ENCODE measurements around the gene NPY. TPM values are rescaled to one million over a fixed set of nuclear protein-coding genes. Genes with fewer than 3 reads are reported as not detected.

Gene NPY
- total RNA-seq, 1 donor: not detected

DNA sequence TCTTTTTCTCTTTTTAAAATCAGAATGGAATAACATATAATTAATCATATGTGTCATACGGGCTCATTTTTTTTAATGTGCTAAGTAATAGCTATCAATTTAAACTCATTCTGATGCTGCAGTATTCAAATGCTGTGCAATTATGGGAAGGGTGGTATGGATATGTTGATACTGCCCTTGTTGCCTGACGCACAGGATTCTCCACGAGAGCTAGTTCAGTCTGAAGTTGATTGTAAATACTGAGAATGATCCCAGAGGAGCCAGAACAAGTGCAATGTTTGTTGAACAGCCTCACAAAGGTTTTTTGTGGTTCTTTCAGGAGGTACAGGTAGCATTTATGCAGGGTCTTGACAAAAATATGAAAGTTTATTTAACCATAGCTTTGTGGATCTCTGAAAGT lies 13.4 kb downstream of the NPY start:
- Histone ChIP-seq H3K9me3 (ENCODE audit: low read depth, low read length) (no peaks in the 10 kb centered on the region), H3K4me3 (ENCODE audit: low read length) (no peak overlapping the region), H3K4me1 (ENCODE audit: insufficient read depth, low read length) (no peaks in the 10 kb centered on the region), H3K27me3 (ENCODE audit: insufficient read depth, low read length) (no peaks in the 10 kb centered on the region)

DNA sequence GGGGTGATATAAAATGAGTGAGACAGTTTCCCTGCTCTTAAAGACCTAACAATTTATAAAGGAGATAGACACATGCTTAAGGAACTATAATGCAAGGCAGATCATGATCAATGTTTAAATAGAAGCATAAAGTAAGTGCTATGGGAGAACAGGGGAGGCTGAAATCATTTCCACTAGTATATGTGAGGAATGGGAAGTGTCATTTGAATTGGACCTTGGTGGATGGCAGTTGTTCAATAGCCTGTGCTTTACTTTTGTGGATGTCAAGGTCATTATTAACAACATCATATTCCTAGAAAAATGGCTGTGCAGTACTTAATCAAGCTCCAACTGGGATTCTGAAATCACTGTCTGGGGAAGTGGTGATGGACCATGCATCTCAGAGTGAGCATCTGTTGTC lies 14.7 kb downstream of the NPY start:
- Histone ChIP-seq H3K27me3 (ENCODE audit: insufficient read depth, low read length) (no peaks in the 10 kb centered on the region), H3K4me3 (ENCODE audit: low read length) (no peak overlapping the region), H3K4me1 (ENCODE audit: insufficient read depth, low read length) (no peaks in the 10 kb centered on the region), H3K9me3 (ENCODE audit: low read depth, low read length) (no peaks in the 10 kb centered on the region)

DNA sequence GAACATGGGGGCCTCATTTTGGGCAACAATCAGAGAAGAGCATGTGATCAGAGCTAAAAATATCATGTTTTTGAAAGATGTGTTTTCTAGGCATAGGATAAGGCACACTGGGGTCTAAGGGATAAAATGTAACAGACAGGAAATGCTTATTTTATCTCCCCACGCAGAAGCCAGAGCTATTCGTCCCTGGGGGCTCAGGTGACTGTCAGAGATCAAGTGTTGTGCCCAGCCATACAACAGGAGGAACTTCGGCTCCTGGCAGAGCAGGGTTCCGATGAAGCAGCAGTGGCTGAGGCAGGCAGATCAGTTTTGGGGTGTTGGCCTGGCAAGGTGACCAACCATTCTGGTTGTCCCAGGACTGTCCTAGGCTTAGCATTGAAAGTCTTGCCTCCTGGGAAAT lies 15.2 kb downstream of the NPY start:
- no peak overlapping the region for H3K4me3 ChIP-seq (ENCODE audit: low read length)
- no peaks in the 10 kb centered on the region for H3K9me3 ChIP-seq (ENCODE audit: low read depth, low read length)
- H3K4me1 ChIP-seq (ENCODE audit: insufficient read depth, low read length): no peaks in the 10 kb centered on the region
- H3K27me3 ChIP-seq (ENCODE audit: insufficient read depth, low read length): no peaks in the 10 kb centered on the region

DNA sequence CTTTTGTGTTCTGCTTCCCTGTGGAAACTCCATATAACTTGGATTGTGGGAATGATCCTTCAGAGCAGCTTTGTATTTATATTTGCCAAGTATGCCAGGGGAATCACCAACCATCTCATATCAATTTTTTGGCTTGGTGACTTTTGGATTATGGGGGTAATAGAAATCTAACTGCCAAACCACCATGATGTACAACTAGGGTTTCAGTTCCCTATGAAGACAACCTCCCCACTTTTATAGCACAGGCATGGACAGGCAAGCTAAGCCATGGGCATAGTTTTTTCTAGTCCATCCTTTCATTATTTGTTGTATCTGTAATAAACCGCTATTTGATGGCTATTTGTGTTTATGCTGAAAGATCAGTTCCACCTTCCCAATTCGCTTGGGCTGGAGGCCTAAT lies 17.7 kb downstream of the NPY start:
- H3K27me3 ChIP-seq (ENCODE audit: insufficient read depth, low read length): no peaks in the 10 kb centered on the region
- no peak overlapping the region for H3K4me3 ChIP-seq (ENCODE audit: low read length)
- H3K4me1 ChIP-seq (ENCODE audit: insufficient read depth, low read length): no peaks in the 10 kb centered on the region
- H3K9me3 ChIP-seq (ENCODE audit: low read depth, low read length): no peaks in the 10 kb centered on the region

DNA sequence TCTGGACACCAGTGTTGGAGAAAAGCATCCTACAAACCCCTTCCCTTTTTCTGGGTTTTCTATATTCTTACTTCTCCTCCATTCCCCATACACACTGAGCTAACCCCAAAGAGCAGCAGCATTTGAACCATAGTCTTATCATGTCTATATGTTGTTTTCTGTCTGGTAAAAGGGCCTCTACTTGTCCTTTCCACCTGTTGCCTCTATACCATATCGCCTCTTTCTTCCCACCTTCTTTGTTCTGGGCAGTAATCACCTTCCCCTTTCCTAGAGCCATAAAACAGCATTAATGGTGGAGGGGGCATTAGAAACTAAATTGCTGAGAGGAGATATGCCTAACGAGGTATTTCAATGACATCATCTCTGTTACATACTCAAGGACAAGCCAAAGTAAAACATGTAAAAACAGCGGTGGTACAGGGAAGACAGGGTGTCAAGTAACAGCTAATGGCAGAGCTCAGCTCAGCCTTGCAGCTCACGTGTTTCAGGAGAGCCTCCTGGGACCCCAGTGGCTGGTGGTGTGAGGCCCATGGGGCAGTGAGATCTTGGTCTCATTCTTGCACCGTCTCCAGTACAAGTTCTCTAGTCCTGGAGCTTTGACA lies 20.6 kb downstream of the NPY start:
- no peaks in the 10 kb centered on the region for H3K4me1 ChIP-seq (ENCODE audit: insufficient read depth, low read length)
- no peaks in the 10 kb centered on the region for H3K27me3 ChIP-seq (ENCODE audit: insufficient read depth, low read length)
- H3K4me3 ChIP-seq (ENCODE audit: low read length): no peak overlapping the region
- no peaks in the 10 kb centered on the region for H3K9me3 ChIP-seq (ENCODE audit: low read depth, low read length)

DNA sequence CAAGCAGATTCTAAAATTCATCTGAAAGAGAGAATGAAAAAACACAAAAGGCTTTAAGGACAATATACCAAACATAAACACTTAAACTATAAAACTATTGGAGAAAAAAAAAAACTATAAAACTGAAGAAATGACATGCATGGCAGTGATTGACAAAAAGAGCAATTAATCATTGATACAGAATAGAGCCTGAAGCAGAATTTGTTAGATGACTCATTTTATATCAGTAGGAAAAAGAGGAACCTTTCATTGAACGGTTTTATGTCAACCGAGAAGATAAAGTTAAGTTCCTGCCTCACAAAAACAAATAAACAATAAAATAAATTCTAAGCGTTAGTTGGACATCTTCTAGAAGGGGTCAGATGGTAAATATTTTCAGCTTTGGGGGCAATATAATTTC lies 23.3 kb downstream of the NPY start:
- H3K4me3 ChIP-seq (ENCODE audit: low read length): no peak overlapping the region
- no peaks in the 10 kb centered on the region for H3K4me1 ChIP-seq (ENCODE audit: insufficient read depth, low read length)
- no peaks in the 10 kb centered on the region for H3K9me3 ChIP-seq (ENCODE audit: low read depth, low read length)
- H3K27me3 ChIP-seq (ENCODE audit: insufficient read depth, low read length): no peaks in the 10 kb centered on the region

DNA sequence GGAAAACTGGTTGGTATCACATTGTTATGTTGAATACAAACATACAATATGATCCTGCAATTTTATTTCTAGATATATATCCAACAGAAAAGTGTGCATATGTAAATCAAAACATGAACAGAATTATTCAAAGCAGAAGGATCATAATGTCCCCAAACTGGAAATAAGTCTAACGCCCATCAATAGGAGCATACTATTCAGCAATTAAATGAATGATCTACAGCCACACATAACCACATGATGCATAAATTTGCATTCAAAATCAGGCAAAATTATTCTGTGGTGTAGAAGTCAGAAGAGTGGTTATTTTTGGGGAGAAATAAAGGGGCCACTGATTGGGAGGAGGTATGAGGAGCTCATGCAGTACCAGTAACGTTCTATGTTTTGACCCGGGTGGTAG lies 28.6 kb downstream of the NPY start:
- Histone ChIP-seq H3K4me1 (ENCODE audit: insufficient read depth, low read length) (no peaks in the 10 kb centered on the region), H3K9me3 (ENCODE audit: low read depth, low read length) (no peaks in the 10 kb centered on the region), H3K4me3 (ENCODE audit: low read length) (no peak overlapping the region), H3K27me3 (ENCODE audit: insufficient read depth, low read length) (no peaks in the 10 kb centered on the region)

DNA sequence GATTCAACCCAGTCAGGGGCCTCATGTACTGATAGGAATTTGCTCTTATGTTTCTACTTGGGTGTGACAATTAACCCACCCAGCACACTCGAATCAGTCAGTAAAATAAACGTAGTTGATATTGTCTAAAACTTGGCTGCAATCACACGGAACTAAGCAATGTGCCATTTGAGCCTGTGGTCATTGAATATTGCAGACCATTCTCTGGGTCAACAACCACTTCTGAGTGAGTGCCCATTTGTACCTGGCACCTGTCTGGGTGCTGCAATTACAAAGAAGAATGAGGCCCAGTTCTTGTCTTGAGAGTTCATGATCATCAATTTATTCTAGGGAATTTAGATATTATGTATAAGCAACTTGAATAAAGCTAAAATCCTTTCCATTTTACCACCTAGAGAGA lies 29.8 kb downstream of the NPY start:
- Histone ChIP-seq H3K9me3 (ENCODE audit: low read depth, low read length) (no peaks in the 10 kb centered on the region), H3K4me1 (ENCODE audit: insufficient read depth, low read length) (no peaks in the 10 kb centered on the region), H3K27me3 (ENCODE audit: insufficient read depth, low read length) (no peaks in the 10 kb centered on the region), H3K4me3 (ENCODE audit: low read length) (no peak overlapping the region)

DNA sequence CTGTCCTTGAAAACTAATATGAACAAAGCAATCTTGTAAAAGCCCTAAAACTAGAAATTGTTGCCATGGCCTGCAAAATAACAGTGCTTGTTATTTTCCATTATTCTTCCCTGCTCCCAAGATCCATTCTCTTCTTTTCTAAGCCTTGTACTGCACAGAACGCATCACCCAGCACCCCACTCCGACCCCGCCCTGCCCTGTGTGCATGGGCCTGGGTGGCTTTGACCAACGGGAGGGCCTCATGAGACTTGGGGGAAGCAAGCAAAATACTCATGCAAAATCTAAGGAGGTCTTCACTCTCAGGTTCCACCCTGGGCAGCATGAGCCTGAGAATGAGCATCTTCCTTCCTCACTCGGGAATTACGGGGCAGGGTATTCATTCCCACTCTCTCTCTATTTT lies 32.4 kb downstream of the NPY start:
- Histone ChIP-seq H3K9me3 (ENCODE audit: low read depth, low read length) (no peaks in the 10 kb centered on the region), H3K27me3 (ENCODE audit: insufficient read depth, low read length) (no peaks in the 10 kb centered on the region), H3K4me3 (ENCODE audit: low read length) (no peak overlapping the region), H3K4me1 (ENCODE audit: insufficient read depth, low read length) (no peaks in the 10 kb centered on the region)

DNA sequence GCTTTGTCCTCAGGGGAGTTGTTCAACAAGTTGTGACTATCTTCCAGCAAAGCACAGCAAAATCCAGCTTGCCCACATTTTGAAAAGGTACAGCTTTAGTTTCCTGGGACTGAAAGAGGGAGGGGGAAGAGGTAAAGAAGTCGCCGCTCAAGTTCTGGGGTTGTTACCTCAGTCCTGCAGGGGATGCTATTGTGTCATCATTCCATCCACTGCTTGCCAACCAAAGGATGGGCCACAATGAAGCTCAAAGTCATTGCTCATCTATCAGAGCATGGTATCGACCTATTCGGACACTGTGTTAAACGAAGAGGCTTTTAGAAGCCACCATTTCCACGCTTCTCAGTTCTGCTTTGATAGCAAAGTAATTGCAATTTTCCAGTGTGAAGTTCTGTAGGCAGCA lies 34.3 kb downstream of the NPY start:
- H3K27me3 ChIP-seq (ENCODE audit: insufficient read depth, low read length): no peaks in the 10 kb centered on the region
- no peaks in the 10 kb centered on the region for H3K4me1 ChIP-seq (ENCODE audit: insufficient read depth, low read length)
- H3K4me3 ChIP-seq (ENCODE audit: low read length): no peak overlapping the region
- H3K9me3 ChIP-seq (ENCODE audit: low read depth, low read length): no peaks in the 10 kb centered on the region

DNA sequence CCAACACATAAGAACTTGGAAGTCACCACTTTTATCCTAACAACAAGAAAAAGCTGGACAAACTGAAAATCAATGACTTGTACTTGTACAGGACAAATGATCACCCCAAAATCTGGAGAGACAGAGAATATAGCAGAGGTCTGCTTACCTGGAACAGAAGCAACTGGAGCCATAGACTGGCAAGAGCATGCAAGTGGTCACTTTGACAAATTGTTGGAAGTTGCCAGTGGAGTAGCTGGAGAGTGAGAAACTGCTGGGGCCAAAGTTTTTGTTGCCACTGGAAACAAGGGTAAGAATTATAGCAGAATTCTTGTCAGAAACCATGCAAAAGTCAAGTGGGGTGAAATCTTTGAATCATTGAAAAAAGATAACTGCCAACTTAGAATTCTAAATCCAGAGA lies 35.2 kb downstream of the NPY start:
- H3K9me3 ChIP-seq (ENCODE audit: low read depth, low read length): no peaks in the 10 kb centered on the region
- H3K27me3 ChIP-seq (ENCODE audit: insufficient read depth, low read length): no peaks in the 10 kb centered on the region
- no peak overlapping the region for H3K4me3 ChIP-seq (ENCODE audit: low read length)
- H3K4me1 ChIP-seq (ENCODE audit: insufficient read depth, low read length): no peaks in the 10 kb centered on the region

DNA sequence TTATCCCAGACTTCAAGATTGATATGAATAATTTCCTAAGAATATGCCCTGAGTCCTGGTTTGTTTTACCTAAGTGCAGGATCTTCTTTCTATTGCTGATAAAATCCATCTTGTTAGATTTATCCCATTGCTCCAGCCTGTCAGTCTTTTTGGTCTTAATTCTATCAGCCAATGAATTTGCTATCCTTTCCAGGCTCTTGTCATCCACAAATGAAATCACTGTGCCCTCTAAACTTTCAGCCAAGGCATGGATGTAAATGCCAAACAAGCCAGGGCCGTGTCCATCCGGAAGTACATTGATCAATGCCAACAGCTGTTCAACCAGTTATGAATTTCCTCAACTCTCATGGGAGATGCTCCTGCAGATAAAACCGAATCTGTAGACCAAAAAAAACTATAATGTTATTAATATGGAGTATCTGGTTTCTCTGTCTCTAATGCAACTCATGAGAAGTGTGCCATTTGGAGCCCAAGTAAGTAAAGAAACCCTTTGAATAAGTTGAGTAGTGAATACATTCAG lies 40.0 kb downstream of the NPY start:
- Histone ChIP-seq H3K4me3 (ENCODE audit: low read length) (no peak overlapping the region), H3K4me1 (ENCODE audit: insufficient read depth, low read length) (no peaks in the 10 kb centered on the region), H3K27me3 (ENCODE audit: insufficient read depth, low read length) (no peaks in the 10 kb centered on the region), H3K9me3 (ENCODE audit: low read depth, low read length) (no peaks in the 10 kb centered on the region)

DNA sequence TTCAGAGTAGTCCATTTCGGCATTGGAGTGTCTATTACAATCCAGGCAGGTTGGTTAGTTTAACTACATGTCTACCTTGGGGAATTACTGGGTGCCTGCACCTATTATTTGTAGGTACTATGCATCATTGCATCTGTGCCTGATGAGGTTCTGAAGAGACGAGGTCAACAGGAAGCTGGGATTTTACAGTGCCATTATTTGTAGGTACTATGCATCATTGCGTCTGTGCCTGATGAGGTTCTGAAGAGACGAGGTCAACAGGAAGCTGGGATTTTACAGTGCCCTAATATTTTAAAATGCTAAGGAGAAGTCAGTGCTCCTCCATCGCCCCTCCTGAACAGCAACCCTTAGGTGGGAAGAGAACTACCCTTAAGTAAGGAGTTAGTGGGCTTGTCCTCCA lies 41.7 kb downstream of the NPY start:
- Histone ChIP-seq H3K4me1 (ENCODE audit: insufficient read depth, low read length) (no peaks in the 10 kb centered on the region), H3K4me3 (ENCODE audit: low read length) (no peak overlapping the region), H3K27me3 (ENCODE audit: insufficient read depth, low read length) (no peaks in the 10 kb centered on the region), H3K9me3 (ENCODE audit: low read depth, low read length) (no peaks in the 10 kb centered on the region)

DNA sequence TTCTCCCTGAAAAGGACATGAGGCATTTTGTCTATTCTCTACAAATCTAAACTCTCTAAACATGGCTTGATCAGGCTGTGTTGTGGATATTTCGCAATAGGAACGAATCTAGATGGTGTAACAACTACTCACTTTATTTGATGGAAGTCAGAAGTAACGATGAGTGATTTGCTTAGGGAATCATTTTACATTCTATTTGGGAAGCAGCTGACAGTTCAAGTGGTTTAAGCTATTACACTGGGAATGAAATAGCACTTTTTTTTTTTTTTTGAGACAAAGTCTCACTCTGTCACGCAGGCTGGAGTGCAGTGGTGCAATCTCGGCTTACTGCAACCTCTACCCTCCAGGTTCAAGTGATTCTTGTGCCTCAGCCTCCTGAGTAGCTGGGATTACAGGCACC lies 44.1 kb downstream of the NPY start:
- no peaks in the 10 kb centered on the region for H3K9me3 ChIP-seq (ENCODE audit: low read depth, low read length)
- no peaks in the 10 kb centered on the region for H3K27me3 ChIP-seq (ENCODE audit: insufficient read depth, low read length)
- no peaks in the 10 kb centered on the region for H3K4me1 ChIP-seq (ENCODE audit: insufficient read depth, low read length)
- no peak overlapping the region for H3K4me3 ChIP-seq (ENCODE audit: low read length)

DNA sequence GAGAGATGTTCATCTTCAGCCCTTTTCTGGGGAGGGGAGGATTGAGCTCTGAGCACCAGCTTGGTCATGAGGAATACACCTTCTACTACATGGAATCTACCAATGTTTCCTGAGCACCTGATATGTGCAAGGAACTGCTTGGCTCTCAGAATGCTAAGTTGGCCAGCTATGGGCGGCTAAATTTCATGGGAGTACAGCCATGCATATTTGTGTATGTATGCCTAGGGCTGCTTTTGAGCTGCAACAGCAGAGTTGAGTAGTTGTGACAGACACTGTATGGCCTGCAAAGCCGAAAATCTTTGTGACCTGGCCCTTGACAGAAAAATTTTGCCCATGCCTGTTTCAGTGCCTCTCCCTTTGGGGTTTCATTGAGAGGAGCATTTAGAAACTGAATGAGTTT lies 44.9 kb downstream of the NPY start:
- Histone ChIP-seq H3K4me1 (ENCODE audit: insufficient read depth, low read length) (no peaks in the 10 kb centered on the region), H3K27me3 (ENCODE audit: insufficient read depth, low read length) (no peaks in the 10 kb centered on the region), H3K4me3 (ENCODE audit: low read length) (no peak overlapping the region)

DNA sequence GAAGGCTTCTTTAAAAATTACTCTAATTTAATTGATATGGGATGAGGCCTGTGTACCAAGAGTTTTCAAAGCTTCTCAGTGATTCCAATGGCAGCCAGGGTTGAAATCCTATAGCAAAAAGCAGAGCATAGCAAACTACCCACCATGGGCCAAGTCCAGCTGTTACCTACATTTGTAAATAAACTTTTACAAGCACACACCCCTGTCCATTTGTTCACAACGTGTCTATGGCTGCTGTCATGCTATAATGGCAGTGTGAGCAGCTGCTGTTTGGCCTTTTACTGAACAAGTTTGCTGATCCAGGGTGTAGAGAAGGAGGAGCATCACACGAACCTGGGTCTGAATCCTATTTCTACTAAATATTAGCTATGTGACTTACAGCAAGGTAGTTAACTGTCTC lies 50.0 kb downstream of the NPY start:
- Histone ChIP-seq H3K4me1 (ENCODE audit: insufficient read depth, low read length) (no peaks in the 10 kb centered on the region), H3K27me3 (ENCODE audit: insufficient read depth, low read length) (peaks cover 12% of the 10 kb centered on the region), H3K9me3 (ENCODE audit: low read depth, low read length) (no peaks in the 10 kb centered on the region), H3K4me3 (ENCODE audit: low read length) (no peak overlapping the region)

More for the DNA sequence above, 44.9 kb downstream of the NPY start:
- no peaks in the 10 kb centered on the region for H3K9me3 ChIP-seq (ENCODE audit: low read depth, low read length)
